ENCODE data around the gene UGT2B10.

DNA sequence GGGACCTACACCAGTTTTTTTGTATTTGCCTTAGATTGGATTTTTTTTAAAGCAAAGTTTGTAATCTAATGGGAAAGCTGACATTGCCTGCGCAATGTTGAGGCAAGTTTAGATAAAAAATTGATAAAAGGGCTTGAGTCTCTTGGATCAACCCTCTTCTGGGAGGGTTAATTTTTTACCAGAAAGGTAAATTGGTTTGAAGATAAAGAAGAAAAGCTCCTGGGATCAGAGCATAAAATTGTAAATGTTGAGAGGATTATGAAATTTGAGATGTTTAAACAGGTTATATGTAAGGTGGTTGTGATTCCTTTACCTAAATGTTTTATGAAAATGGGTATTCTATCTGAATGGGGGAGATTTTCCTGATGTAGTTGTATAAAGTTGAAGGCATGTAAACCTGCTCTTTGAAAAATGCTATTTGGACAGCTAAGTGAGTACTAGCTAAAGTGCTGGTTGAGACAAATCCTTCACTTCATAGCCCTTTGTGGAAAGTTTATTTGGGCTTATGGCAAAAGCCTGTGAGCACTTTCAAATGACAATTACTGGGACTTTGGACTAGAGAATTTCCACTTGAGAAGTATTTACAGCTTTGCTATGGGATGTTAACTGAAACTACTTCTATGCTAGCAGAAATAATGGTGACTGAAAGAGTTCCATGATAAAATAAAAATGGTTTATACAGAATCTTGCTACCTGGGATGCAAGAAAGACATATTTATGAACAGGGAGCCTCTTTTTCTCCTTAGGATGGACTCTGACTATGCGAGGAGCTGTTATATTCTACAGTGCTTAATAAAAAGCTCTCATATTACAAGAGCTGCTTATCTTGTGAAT is 56.2 kb downstream of the UGT2B10 start:
- TF ChIP-seq, protein P1, sequence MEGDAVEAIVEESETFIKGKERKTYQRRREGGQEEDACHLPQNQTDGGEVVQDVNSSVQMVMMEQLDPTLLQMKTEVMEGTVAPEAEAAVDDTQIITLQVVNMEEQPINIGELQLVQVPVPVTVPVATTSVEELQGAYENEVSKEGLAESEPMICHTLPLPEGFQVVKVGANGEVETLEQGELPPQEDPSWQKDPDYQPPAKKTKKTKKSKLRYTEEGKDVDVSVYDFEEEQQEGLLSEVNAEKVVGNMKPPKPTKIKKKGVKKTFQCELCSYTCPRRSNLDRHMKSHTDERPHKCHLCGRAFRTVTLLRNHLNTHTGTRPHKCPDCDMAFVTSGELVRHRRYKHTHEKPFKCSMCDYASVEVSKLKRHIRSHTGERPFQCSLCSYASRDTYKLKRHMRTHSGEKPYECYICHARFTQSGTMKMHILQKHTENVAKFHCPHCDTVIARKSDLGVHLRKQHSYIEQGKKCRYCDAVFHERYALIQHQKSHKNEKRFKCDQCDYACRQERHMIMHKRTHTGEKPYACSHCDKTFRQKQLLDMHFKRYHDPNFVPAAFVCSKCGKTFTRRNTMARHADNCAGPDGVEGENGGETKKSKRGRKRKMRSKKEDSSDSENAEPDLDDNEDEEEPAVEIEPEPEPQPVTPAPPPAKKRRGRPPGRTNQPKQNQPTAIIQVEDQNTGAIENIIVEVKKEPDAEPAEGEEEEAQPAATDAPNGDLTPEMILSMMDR (IDR thresholded peaks at IDR 0.05) = no peak
- no peak for TF ChIP-seq POLR2AphosphoS5 (IDR thresholded peaks at IDR 0.05)
- no peak for TF ChIP-seq POLR2A (IDR thresholded peaks at IDR 0.05)
